Breast epithelium (tissue), 3 donors: ENCODE results near the gene ZDHHC24.

Experiments used
- CTCF ChIP-seq, 3 donors: fragments of 450-650 bp; IDR thresholded peaks; one replicate each; pipeline ENCODE4 v1.5.1; 2016 to 2017; ENCODE audit warnings: antibody characterized with exemption in 3 of 3, mild to moderate bottlenecking in 3 of 3, moderate library complexity in 3 of 3
- POLR2A ChIP-seq: fragments of 450-650 bp; IDR thresholded peaks from one replicate; pipeline ENCODE4 v1.6.1; 2016; ENCODE audit warnings: antibody characterized with exemption, mild to moderate bottlenecking, moderate library complexity
- POLR2AphosphoS5 ChIP-seq, 3 donors: sonication (generic); formaldehyde crosslinking; IDR thresholded peaks; one replicate each; pipeline ENCODE4 v1.6.1; 2017; ENCODE audit warnings: antibody characterized with exemption in 3 of 3

- TF ChIP-seq POLR2A (no peak), CTCF (IDR thresholded peaks at IDR 0.05) (no peak), POLR2AphosphoS5 (IDR thresholded peaks at IDR 0.05) (peak in 1 of 3 donors; percentile 31)
Observed at GRCh38 chr11:66568124-66568916, 22.5 kb upstream of the ZDHHC24 start, which contains the start of gene CTSF.
